A673 (cell line): ENCODE data around the gene DDX56.

Source experiments
- CTCF ChIP-seq: fragments of 300-800, 200-600 bp; sonication (generic); conservative IDR thresholded peaks from 2 replicates; pipeline ENCODE4 v1.5.1; 2017; ENCODE audit warnings: low read depth, mild to moderate bottlenecking, antibody characterized with exemption, low read length, moderate library complexity, mixed read lengths
- EZH2 ChIP-seq: fragments of 200-600 bp; sonication (generic); IDR thresholded peaks from 2 replicates; pipeline ENCODE4 v1.6.1; 2017; ENCODE audit warnings: borderline replicate concordance, low read depth, mild to moderate bottlenecking, mixed read lengths, antibody characterized with exemption, low read length; ENCODE audit not compliant: poor library complexity, severe bottlenecking

DNA sequence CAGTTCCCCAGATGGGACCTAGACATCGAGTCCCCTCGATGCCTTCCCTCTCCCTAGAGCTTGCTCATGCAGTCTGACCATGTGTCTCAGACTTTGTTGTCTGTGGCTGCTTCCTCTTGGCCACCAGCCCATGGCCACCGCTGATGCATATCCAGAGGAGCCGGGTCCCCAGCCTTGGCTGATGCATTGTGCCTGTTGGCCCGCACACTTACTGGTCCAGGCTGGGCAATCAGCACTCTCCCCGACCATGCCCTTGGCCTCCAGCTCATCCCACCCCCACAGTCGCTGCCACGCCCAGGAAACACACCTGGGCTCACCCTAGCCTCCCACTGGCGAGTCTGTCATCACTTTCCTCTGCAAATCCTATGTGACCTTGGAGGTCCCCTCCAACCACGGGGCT, 42.7 kb downstream of the DDX56 start:
- no peak for TF ChIP-seq CTCF
- no peak for TF ChIP-seq EZH2
